Measurements from ENCODE around the gene BBOX1.

GRCh38 chr11:27159335-27159679 is 118.7 kb downstream of the BBOX1 start:
- no peak for TF ChIP-seq TEAD4 (IDR thresholded peaks at IDR 0.05)
- TF ChIP-seq EP300 (IDR thresholded peaks at IDR 0.05; ENCODE audit: borderline replicate concordance): no peak
- TF ChIP-seq YY1 (IDR thresholded peaks at IDR 0.05; ENCODE audit: low read depth): no peak
- no peak for TF ChIP-seq TCF12 (IDR thresholded peaks at IDR 0.05; ENCODE audit: low read depth)
- TF ChIP-seq CEBPB (IDR thresholded peaks at IDR 0.05): no peak
- no peak for TF ChIP-seq TAF1 (IDR thresholded peaks at IDR 0.05; ENCODE audit: low read depth)

All from Ishikawa (cell line).